HepG2 (cell line): ENCODE measurements around the gene LMX1B. TPM values are rescaled to one million over a fixed set of nuclear protein-coding genes. Genes with fewer than 3 reads are reported as not detected.
A peak's percentile ranks its signal among the peaks of the same experiment; 100 is the strongest.

ENCODE experiments used
- AKAP8 ChIP-seq: sonication (generic); formaldehyde crosslinking; IDR thresholded peaks from 2 replicates; pipeline ENCODE4 v1.5.1; 2020; ENCODE audit warnings: mild to moderate bottlenecking, missing genetic modification reagents
- ATF6 ChIP-seq: sonication (generic); formaldehyde crosslinking; conservative IDR thresholded peaks from 2 replicates; pipeline ENCODE4 v1.4.0; 2020; ENCODE audit warnings: missing genetic modification reagents
- CBX5 ChIP-seq: sonication (generic); formaldehyde crosslinking; IDR thresholded peaks from 2 replicates; pipeline ENCODE4 v1.4.0; 2020; ENCODE audit warnings: missing genetic modification reagents, borderline replicate concordance
- DNMT1 ChIP-seq: sonication (generic); formaldehyde crosslinking; IDR thresholded peaks from 2 replicates; pipeline ENCODE4 v1.5.1; 2020; ENCODE audit warnings: mild to moderate bottlenecking, missing genetic modification reagents
- E2F5 ChIP-seq: sonication (generic); formaldehyde crosslinking; conservative IDR thresholded peaks from 2 replicates; pipeline ENCODE4 v1.4.0; 2020; ENCODE audit warnings: missing genetic modification reagents
- HOXD1 ChIP-seq: sonication (generic); formaldehyde crosslinking; IDR thresholded peaks from 2 replicates; pipeline ENCODE4 v1.5.0; 2020; ENCODE audit warnings: missing genetic modification reagents
- ISX ChIP-seq: sonication (generic); formaldehyde crosslinking; conservative IDR thresholded peaks from 2 replicates; pipeline ENCODE4 v1.5.0; 2020; ENCODE audit warnings: missing genetic modification reagents
- MAF1 ChIP-seq: sonication (generic); formaldehyde crosslinking; IDR thresholded peaks from 2 replicates; pipeline ENCODE4 v1.5.0; 2020; ENCODE audit warnings: missing genetic modification reagents, borderline replicate concordance
- MXD3 ChIP-seq: IDR thresholded peaks from 2 replicates; pipeline ENCODE4 v1.6.1; 2016; ENCODE audit warnings: mild to moderate bottlenecking, missing biosample characterization, missing genetic modification reagents
- RBAK ChIP-seq: sonication (generic); formaldehyde crosslinking; IDR thresholded peaks from 2 replicates; pipeline ENCODE4 v1.5.1; 2020; ENCODE audit warnings: mild to moderate bottlenecking, missing genetic modification reagents
- U2AF2 ChIP-seq: fragments of 200-400 bp; formaldehyde crosslinking; IDR thresholded peaks from 2 replicates; pipeline ENCODE4 v1.6.1; 2017; ENCODE audit warnings: low read depth, mild to moderate bottlenecking, low read length
- ZBTB44 ChIP-seq: sonication (generic); formaldehyde crosslinking; IDR thresholded peaks from 2 replicates; pipeline ENCODE4 v1.4.0; 2020; ENCODE audit warnings: missing genetic modification reagents
- ZNF143 ChIP-seq: sonication (generic); formaldehyde crosslinking; IDR thresholded peaks from 2 replicates; pipeline ENCODE4 v1.4.0; 2020; ENCODE audit warnings: missing genetic modification reagents
- ZNF274 ChIP-seq: sonication (generic); formaldehyde crosslinking; IDR thresholded peaks from 2 replicates; pipeline ENCODE4 v1.5.1; 2020; ENCODE audit warnings: mild to moderate bottlenecking, missing genetic modification reagents
- ZNF292 ChIP-seq: sonication (generic); formaldehyde crosslinking; IDR thresholded peaks from 2 replicates; pipeline ENCODE4 v1.8.1; 2022; ENCODE audit warnings: mild to moderate bottlenecking, low read depth, missing genetic modification reagents, borderline replicate concordance
- ZNF430 ChIP-seq: sonication (generic); formaldehyde crosslinking; IDR thresholded peaks from 2 replicates; pipeline ENCODE4 v1.9.0; 2021; ENCODE audit warnings: mild to moderate bottlenecking, missing genetic modification reagents
- polyA plus RNA-seq, 8 experiments: library from polyadenylated mRNA; depleted of rRNA in 3 of 8; stranded (reverse) in 7 of 8; unstranded in 1 of 8; fragments of >200 nt; fragmentation: Illumina TruSeq in 4 of 8; extraction: Trizol in 4 of 8; gene quantifications; 2 replicates each; pipeline versions ENCODE4 v1.2.1 to v1.2.3, GENCODE V29; 2011 to 2016; ENCODE audit warnings: low read depth in 4 of 8, missing spikeins in 1 of 8, mixed read lengths in 1 of 8; ENCODE audit not compliant: insufficient read depth in 1 of 8
- total RNA-seq, 5 experiments: library from RNA; depleted of rRNA; stranded (reverse); fragments of >200 nt; fragmentation: Illumina TruSeq; extraction: Trizol; gene quantifications; 2 replicates each; pipeline ENCODE4 v1.2.3, GENCODE V29; 2016; ENCODE audit warnings: low read depth in 1 of 5
- TF ChIP-seq, protein P1 (sequence below): sonication (generic); formaldehyde crosslinking; IDR thresholded peaks from 2 replicates; pipeline ENCODE4 v1.8.1; 2023; ENCODE audit warnings: mild to moderate bottlenecking, missing genetic modification reagents, borderline replicate concordance
- TF ChIP-seq, protein P2 (sequence below): sonication (generic); formaldehyde crosslinking; IDR thresholded peaks from 2 replicates; pipeline ENCODE4 v1.5.0; 2020; ENCODE audit warnings: mild to moderate bottlenecking, missing genetic modification reagents, borderline replicate concordance

The LMX1B gene
- total and polyA plus RNA-seq, 2 of the 13 experiments (the other 11 are each of a cell fraction or from before 2014, with no cell fraction given): not detected

DNA sequence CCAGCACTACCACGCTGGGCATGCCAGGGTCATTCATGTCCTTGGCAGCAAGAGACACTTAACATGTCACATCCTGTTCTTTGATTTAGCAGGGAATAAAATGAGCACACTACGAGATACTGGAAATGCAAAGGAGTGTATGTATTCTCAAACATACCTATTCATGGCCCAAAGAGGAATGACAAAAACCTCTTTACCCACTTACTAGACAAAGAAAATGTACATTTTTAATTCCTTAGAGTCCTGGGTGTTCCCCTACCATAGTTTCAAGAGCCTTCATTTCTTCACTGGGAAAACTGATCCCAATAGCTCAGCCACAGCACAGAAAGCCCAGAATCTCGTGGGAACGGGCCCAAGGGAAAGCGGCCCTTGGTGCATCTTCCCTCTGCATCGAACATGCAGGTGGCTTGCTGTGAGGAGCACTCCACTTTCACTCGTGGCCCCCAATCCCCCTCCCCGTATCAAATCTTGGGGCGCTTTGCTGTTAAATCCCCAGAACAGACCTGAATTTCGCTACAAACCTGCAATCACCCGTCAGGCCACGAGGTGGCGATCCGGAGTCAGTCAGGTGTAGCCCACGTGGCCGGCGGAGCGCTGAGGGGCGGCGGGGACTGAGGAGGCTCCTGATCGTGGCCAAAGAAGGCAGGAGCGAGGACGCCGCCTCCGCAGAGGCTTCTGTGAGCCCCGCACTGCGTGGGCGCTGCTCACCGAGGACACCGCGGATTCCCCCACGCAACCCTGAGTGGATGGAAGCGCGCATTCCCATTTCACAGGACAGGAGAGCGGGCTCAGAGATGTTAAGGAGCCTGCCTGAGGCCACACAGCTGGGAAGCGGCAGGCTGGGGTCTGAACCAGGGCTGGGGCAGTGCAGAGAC is 91.4 kb downstream of the LMX1B start (continued):
- TF ChIP-seq ATF6 (no peak), CBX5 (CRISPR knock-in tag) (no peak), E2F5 (no peak), ZNF143 (CRISPR knock-in tag) (no peak), ZNF274 (no peak; the same call in 1 of the 2 replicates), AKAP8 (no peak), U2AF2 (no peak), ZBTB44 (CRISPR knock-in tag) (no peak), DNMT1 (no peak), ZNF430 (no peak), MAF1 (CRISPR knock-in tag) (no peak), HOXD1 (CRISPR knock-in tag) (no peak), RBAK (CRISPR knock-in tag) (0 out of 2 replicates have a peak, but pooled peaks have one; percentile 25), ISX (CRISPR knock-in tag) (no peak), MXD3 (CRISPR knock-in tag) (0 out of 2 replicates have a peak, but pooled peaks have one; percentile 37), ZNF292 (CRISPR knock-in tag) (no peak)
- TF ChIP-seq, protein P1, sequence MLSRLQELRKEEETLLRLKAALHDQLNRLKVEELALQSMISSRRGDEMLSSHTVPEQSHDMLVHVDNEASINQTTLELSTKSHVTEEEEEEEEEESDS (CRISPR knock-in tag): no peak
- TF ChIP-seq, protein P2, sequence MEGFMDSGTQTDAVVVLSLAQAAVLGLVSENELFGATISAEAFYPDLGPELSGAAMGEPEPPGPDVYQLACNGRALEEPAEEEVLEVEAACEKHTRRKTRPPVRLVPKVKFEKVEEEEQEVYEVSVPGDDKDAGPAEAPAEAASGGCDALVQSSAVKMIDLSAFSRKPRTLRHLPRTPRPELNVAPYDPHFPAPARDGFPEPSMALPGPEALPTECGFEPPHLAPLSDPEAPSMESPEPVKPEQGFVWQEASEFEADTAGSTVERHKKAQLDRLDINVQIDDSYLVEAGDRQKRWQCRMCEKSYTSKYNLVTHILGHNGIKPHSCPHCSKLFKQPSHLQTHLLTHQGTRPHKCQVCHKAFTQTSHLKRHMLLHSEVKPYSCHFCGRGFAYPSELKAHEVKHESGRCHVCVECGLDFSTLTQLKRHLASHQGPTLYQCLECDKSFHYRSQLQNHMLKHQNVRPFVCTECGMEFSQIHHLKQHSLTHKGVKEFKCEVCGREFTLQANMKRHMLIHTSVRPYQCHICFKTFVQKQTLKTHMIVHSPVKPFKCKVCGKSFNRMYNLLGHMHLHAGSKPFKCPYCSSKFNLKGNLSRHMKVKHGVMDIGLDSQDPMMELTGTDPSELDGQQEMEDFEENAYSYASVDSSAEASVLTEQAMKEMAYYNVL (CRISPR knock-in tag): no peak
